T-helper 22 cell (primary cell): Measurements from ENCODE around the gene PCDHB14.
"Not testable (repeated sequence)": the region's sequence is repeated elsewhere in the genome, so short reads cannot be mapped to it uniquely, and the experiment has no call there.

ENCODE experiments used
- DNase-seq: peaks from one replicate; pipeline ENCODE4 v3.0.0-alpha.2; 2020; ENCODE audit warnings: low read depth

Gene PCDHB14

DNA sequence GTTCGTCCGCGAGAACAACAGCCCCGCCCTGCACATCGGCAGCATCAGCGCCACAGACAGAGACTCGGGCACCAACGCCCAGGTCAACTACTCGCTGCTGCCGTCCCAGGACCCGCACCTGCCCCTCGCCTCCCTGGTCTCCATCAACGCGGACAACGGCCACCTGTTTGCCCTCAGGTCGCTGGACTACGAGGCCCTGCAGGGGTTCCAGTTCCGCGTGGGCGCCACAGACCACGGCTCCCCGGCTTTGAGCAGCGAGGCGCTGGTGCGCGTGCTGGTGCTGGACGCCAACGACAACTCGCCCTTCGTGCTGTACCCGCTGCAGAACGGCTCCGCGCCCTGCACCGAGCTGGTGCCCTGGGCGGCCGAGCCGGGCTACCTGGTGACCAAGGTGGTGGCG is 12.9 kb upstream of the PCDHB14 start:
- DNase-seq: not testable (repeated sequence)

DNA sequence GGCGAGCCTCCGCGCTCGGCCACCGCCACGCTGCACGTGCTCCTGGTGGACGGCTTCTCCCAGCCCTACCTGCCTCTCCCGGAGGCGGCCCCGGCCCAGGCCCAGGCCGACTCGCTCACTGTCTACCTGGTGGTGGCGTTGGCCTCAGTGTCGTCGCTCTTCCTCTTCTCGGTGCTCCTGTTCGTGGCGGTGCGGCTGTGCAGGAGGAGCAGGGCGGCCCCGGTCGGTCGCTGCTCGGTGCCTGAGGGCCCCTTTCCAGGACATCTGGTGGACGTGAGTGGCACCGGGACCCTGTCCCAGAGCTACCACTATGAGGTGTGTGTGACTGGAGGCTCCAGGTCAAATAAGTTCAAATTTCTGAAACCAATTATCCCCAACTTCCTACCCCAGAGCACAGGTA is 12.3 kb upstream of the PCDHB14 start:
- not testable (repeated sequence) for DNase-seq

DNA sequence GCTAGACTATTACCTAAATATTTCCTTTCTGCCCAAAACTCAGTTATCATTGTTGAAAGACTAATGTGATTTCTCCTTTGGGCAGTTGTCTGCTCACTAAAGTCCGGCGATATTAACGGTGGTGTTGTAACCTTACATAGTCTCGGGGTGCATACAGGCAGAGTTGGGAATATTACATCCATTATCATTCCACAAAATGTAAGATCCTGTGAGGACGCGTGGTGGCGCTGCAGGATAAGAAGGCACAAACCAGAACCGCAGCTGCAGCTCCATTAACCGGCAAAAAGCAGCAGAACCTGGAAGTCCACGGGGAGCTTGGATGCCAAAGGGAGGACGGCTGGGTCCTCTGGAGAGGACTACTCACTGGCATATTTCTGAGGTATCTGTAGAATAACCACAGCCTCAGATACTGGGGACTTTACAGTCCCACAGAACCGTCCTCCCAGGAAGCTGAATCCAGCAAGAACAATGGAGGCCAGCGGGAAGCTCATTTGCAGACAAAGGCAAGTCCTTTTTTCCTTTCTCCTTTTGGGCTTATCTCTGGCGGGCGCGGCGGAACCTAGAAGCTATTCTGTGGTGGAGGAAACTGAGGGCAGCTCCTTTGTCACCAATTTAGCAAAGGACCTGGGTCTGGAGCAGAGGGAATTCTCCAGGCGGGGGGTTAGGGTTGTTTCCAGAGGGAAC is 9.3 kb upstream of the PCDHB14 start, which contains the start of gene PCDHB13:
TSS of gene PCDHB13 (plus strand) at position 264 of the 684 bp plus-strand sequence. CDS start at position 469, 205 bp downstream.
- not testable (repeated sequence) for DNase-seq

DNA sequence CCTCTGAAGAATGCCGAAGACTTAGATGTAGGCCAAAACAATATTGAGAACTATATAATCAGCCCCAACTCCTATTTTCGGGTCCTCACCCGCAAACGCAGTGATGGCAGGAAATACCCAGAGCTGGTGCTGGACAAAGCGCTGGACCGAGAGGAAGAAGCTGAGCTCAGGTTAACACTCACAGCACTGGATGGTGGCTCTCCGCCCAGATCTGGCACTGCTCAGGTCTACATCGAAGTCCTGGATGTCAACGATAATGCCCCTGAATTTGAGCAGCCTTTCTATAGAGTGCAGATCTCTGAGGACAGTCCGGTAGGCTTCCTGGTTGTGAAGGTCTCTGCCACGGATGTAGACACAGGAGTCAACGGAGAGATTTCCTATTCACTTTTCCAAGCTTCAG is 8.6 kb upstream of the PCDHB14 start:
- DNase-seq: not testable (repeated sequence)

DNA sequence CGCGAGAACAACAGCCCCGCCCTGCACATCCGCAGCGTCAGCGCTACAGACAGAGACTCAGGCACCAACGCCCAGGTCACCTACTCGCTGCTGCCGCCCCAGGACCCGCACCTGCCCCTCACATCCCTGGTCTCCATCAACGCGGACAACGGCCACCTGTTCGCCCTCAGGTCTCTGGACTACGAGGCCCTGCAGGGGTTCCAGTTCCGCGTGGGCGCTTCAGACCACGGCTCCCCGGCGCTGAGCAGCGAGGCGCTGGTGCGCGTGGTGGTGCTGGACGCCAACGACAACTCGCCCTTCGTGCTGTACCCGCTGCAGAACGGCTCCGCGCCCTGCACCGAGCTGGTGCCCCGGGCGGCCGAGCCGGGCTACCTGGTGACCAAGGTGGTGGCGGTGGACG is 7.6 kb upstream of the PCDHB14 start:
- DNase-seq: not testable (repeated sequence)

DNA sequence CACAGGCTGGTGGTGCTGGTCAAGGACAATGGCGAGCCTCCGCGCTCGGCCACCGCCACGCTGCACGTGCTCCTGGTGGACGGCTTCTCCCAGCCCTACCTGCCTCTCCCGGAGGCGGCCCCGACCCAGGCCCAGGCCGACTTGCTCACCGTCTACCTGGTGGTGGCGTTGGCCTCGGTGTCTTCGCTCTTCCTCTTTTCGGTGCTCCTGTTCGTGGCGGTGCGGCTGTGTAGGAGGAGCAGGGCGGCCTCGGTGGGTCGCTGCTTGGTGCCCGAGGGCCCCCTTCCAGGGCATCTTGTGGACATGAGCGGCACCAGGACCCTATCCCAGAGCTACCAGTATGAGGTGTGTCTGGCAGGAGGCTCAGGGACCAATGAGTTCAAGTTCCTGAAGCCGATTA is 7.1 kb upstream of the PCDHB14 start:
- not testable (repeated sequence) for DNase-seq

DNA sequence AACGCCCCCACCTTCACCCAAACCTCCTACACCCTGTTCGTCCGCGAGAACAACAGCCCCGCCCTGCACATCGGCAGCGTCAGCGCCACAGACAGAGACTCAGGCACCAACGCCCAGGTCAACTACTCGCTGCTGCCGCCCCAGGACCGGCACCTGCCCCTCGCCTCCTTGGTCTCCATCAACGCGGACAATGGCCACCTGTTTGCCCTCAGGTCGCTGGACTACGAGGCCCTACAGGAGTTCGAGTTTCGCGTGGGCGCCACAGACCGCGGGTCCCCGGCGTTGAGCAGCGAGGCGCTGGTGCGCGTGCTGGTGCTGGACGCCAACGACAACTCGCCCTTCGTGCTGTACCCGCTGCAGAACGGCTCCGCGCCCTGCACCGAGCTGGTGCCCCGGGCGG is 1.7 kb downstream of the PCDHB14 start:
- DNase-seq: not testable (repeated sequence)

DNA sequence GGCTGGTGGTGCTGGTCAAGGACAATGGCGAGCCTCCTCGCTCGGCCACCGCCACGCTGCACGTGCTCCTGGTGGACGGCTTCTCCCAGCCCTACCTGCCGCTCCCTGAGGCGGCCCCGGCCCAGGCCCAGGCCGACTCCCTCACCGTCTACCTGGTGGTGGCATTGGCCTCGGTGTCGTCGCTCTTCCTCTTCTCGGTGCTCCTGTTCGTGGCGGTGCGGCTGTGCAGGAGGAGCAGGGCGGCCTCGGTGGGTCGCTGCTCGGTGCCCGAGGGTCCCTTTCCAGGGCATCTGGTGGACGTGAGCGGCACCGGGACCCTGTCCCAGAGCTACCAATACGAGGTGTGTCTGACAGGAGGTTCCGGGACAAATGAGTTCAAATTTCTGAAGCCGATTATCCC is 2.3 kb downstream of the PCDHB14 start:
- DNase-seq: not testable (repeated sequence)

DNA sequence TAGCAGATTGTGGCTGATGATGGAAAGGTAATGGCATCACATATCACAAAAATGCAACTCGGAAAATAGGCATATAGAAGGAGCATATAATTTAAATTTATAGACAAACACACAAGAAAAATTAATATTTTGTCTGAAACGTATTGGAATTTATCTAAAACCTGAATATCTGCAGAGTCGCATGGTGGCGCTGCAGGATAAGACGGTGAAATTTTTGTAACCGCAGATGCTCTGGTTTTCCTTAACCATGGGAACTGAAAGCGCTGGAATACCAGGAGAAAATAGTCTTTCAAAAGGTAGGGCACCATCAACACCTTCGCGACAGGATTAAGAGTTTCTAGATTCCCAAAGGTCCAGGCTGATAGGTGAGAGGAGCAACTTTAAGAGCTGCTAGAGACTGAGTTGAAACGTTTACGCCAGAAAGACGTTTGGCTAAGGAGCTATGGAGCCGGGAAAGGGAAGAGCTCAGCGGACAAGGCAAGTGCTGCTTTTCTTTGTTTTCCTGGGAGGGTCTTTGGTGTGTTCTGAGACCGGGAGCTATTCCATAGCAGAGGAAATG is 11.0 kb downstream of the PCDHB14 start:
- no peak for DNase-seq

DNA sequence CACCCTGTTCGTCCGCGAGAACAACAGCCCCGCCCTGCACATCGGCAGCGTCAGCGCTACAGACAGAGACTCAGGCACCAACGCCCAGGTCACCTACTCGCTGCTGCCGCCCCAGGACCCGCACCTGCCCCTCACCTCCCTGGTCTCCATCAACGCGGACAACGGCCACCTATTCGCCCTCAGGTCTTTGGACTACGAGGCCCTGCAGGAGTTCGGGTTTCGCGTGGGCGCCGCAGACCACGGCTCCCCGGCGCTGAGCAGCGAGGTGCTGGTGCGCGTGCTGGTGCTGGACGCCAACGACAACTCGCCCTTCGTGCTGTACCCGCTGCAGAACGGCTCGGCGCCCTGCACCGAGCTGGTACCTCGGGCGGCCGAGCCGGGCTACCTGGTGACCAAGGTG is 12.8 kb downstream of the PCDHB14 start:
- not testable (repeated sequence) for DNase-seq

DNA sequence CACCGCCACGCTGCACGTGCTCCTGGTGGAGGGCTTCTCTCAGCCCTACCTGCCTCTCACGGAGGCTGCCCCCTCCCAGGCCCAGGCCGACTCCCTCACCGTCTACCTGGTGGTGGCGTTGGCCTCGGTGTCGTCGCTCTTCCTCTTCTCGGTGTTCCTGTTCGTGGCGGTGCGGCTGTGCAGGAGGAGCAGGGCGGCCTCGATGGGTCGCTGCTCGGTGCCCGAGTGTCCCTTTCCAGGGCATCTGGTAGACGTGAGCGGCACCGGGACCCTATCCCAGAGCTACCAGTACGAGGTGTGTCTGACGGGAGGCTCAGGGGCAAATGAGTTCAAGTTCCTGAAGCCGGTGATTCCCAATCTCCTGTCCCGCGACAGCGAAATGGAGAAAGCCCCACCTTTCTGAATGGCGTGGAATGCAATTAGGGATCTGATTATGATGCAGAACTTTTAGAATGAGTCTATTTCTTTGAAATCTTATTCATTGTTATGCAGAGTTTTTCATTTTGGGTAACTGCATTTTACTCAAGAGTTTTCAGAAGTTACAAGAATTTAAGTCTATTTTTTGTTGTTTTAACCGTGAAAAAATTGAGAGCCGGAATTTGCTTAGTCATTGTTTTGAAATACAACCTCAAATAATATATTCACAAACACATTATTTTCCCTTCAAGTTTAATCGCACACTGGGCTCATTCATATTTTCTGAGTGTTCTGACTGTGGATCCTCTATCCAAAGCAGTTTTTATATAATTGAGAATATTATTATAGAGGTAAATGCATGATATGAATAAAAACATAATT is 13.6 kb downstream of the PCDHB14 start:
- no peak for DNase-seq

DNA sequence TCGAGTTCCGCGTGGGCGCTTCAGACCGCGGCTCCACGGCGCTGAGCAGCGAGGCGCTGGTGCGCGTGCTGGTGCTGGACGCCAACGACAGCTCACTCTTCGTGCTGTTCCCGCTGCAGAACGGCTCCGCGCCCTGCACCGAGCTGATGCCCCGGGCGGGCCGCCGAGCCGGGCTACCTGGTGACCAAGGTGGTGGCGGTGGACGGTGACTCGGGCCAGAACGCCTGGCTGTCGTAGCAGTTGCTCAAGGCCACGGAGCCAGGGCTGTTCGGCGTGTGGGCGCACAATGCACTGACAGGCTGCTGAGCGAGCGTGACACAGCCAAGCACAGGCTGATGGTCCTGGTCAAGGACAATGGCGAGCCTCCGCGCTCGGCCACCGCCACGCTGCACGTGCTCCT is 18.4 kb downstream of the PCDHB14 start:
- no peak for DNase-seq

DNA sequence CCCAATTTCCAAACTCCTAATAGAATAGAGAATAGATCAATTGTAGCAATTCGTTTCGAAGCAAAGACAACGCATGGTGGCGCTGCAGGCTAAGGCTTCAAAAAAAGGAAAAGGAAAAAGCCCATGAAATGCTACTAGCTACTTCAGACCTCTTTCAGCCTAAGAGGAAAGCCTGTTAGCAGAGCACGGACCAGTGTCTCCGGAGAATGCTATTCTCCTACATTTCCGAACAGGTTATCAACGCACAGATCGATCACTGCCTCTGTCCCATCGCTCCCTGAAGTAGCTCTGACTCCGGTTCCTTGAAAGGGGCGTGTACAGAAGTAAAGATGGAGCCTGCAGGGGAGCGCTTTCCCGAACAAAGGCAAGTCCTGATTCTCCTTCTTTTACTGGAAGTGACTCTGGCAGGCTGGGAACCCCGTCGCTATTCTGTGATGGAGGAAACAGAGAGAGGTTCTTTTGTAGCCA is 22.1 kb downstream of the PCDHB14 start, which contains the start of gene PCDHB15:
TSS of gene PCDHB15 (plus strand) at position 146 of the 468 bp plus-strand sequence. CDS start at position 330, 184 bp downstream.
- no peak for DNase-seq

DNA sequence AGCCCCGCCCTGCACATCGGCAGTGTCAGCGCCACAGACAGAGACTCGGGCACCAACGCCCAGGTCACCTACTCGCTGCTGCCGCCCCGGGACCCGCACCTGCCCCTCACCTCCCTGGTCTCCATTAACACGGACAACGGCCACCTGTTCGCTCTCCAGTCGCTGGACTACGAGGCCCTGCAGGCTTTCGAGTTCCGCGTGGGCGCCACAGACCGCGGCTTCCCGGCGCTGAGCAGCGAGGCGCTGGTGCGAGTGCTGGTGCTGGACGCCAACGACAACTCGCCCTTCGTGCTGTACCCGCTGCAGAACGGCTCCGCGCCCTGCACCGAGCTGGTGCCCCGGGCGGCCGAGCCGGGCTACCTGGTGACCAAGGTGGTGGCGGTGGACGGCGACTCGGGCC is 23.8 kb downstream of the PCDHB14 start:
- DNase-seq: not testable (repeated sequence)

DNA sequence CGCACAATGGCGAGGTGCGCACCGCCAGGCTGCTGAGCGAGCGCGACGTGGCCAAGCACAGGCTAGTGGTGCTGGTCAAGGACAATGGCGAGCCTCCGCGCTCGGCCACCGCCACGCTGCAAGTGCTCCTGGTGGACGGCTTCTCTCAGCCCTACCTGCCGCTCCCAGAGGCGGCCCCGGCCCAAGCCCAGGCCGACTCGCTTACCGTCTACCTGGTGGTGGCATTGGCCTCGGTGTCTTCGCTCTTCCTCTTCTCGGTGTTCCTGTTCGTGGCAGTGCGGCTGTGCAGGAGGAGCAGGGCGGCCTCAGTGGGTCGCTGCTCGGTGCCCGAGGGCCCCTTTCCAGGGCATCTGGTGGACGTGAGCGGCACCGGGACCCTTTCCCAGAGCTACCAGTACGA is 24.3 kb downstream of the PCDHB14 start:
- DNase-seq: not testable (repeated sequence)

DNA sequence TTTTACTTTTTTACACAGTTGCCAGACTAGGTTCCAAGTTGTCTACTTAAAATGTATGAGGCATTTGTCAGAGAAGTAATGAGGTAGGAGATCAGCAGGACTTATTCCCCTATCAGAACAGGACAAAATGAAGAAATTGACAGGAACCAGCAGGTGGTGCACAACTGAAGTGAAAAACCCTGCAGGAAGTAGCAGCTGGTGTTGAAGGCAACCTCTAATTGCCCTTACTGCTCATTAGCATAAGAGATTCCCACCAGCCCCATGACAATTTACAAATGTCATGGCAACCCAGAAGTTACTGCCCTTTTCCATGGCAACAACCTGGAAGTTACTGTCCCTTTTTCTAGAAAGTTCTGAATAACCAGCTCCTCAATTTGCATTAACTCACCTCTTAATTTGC is 27.4 kb downstream of the PCDHB14 start:
- DNase-seq: no peak

DNA sequence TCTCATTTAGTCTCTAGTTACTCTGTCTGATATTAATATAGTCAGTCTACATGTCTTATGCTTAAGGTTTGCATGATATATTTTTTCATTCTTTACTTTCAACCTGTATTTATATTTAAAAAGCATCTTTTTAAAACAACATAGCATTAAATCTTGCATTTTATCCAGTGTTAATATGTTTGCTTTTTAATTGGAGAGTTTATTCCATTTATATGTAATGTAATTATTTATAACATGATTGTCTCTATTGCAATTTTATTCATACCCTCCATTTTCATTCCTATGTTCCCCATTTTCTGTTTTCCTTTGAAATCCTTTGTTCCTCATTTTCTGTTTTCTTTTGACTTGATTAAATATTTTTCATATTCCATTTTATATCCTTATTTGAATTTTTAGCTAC is 35.3 kb downstream of the PCDHB14 start:
- DNase-seq: no peak

DNA sequence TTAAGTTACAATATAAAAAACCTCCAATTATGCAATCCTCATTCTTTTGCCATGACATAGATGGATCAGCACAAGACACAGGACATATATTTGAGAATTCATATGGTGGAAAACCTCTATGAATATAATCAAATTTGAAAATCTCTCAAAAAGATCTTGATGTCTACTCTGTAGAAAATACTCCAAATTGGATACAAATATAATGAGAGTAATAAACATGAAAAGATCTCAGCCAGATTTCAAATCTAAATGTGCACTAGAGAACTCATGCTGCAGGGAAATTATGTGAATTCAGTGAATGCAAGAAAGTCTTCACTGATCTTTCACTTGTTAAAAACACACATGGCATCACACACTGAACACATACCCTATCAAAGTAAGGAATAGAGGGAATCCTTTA is 35.8 kb downstream of the PCDHB14 start:
- DNase-seq: no peak

DNA sequence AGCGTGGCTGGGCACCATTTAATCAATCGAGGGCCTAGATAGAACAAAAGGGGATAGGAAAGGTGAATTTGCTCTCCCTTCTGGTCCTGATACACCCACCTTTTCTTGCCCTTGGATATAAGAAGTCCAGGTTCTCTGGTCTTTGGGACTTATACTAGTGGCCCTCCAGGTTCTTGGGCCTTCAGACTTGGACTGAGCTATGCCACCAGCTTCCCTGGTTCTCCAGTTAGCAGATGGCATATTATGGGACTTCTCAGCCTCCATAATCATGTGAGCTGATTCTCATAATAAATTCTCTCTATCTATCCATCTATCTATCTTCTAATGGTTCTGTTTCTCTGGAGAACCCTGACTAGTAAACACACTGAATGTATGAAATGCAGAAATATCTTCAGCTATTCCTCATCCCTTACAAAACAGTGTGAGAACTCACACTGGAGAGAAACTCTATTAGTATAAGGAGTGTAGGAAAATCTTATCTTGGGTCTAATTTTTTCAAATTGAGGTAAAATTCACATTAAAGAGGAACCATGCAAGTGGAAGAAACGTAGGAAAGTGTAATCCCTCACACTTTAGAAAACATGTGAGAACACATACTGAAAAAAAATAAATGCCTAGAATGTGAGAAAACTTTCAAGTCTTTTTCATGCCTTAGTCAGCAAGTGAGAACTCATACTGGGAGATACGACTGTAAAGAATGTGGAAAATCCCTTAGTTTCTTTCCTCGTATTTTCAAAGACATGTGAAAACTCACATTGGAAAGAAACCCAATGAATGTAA is 37.5 kb downstream of the PCDHB14 start:
- no peak for DNase-seq

DNA sequence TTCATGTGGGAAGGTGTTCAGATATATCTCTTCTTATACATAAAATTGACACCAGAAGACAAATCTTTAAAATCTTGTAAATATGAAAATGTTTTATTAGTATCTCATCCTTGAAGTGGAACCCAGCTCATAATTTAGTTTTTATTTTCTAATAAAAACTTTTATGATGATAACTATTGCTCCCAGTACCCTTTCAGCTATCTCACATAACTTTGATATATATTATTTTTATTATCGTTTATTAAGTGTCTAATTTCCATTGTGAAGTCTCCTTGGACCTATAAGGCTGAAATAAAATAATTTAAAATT is 38.0 kb downstream of the PCDHB14 start:
- no peak for DNase-seq

DNA sequence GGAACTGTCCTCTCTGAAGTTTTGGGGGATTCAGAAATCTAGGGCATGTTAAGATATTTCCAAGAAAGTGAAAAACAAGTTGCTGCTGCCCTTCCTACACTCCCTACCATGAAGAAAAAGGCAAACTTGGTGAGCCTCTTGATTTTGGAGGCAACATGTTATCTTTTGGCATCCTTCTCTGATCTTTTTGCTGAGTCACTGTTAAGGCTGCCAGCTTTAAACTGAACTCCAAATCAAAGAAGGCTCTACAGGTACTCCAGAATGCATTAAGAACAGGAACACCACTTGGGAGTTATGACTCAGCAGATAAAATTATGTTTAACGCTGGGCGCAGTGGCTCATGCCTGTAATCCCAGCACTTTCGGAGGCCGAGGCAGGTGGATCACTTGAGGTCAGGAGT is 46.1 kb downstream of the PCDHB14 start:
- DNase-seq: no peak

DNA sequence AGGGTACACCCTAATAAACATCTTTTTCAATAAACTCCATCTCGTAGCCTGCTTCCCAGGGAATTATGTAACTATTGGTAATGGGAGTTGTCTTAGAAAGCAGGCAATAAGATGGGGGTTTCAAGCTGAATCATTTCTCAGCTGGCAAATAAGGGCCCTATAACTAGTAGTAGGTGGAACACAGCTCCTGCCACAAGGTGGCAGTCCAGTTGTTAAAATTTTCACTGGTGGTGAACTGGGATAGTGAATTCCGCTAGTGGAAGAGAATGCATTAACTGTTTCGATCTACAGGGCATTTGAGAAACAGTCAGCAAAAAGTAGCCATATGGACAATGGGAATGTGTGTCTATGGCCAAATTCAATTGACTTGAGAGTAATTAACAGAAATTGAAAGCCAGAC is 49.8 kb downstream of the PCDHB14 start:
- DNase-seq: no peak
